ENCODE results near the gene PARP9.

- TF ChIP-seq EP300 (IDR thresholded peaks at IDR 0.05; ENCODE audit: low read depth) (no peak), POLR2AphosphoS5 (IDR thresholded peaks at IDR 0.05) (no peak), CTCF (IDR thresholded peaks at IDR 0.05) (no peak)
Measured at GRCh38 chr3:122559906-122560305, 4.2 kb downstream of the PARP9 start.
